Stimulated activated naive CD4-positive, alpha-beta T cell (primary cell): Measurements from ENCODE around the gene WWTR1.

Experiments used
- DNase-seq, 6 experiments: peaks; one replicate each; lab custom pipeline; 2025; lab: John Stamatoyannopoulos, UW

The WWTR1 gene

GRCh38 chr3:149655826-149656574, 1.8 kb downstream of the WWTR1 start:
- DNase-seq: no peak

DNA sequence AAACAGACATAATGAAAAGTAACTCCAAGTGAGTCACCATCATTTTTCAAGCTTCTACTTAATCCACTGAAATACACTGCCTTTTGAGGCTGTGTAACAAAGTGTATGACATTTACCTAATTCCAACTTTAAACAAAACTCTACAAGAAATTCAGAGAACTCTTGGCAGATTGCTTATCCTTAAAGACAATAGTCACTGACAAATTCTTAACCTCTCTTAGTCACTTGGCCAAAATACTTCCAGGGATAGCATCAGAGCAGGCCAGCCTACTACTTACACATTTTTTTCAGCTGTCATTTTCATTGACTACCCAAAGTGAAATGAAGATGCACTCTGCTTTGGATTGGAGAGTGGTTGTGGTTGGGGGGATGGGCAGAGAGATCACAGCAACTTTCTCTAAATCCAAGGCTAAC, 3.6 kb downstream of the WWTR1 start:
- DNase-seq: no peak

DNA sequence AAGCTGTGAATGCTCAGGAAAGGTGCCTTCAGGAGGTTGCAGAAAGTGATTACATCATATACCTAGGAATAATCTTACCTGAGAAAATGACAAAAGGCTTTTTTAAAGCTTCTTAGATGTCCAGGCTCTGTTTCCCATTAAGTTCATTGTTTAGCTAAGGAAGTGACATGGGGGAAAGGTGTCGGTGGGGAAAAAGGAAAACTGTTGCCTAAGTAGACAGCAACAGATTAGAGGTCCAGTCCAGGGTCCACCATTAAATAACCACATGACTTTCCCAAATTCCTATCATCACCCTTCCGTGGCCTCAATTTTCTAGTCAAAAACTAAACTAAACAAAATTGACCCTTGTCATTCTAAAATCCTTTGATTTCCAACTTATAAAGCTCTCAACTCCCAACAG, 4.3 kb downstream of the WWTR1 start:
- DNase-seq: no peak

- no peak for DNase-seq
These were observed 4.7 kb downstream of the WWTR1 start for GRCh38 chr3:149653136-149653535.

DNA sequence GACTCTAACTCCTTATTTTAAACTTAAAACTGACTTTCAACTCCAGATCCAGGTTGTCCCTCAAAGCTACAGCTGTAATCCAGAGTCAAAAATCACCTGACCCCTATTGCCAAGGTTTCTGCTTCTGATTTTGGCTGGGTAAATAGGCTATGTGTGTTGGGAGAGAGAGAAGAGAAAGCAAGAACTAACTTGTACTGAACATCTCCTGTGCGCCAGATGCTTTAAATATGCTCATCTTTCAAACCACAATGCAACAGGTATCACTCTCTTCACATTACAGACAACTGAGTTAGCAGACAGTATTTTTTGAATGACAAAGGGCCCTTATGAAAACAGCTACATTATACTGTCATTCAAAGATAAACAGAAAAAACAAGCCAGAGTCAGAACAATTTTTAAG, 7.0 kb downstream of the WWTR1 start:
- no peak for DNase-seq

DNA sequence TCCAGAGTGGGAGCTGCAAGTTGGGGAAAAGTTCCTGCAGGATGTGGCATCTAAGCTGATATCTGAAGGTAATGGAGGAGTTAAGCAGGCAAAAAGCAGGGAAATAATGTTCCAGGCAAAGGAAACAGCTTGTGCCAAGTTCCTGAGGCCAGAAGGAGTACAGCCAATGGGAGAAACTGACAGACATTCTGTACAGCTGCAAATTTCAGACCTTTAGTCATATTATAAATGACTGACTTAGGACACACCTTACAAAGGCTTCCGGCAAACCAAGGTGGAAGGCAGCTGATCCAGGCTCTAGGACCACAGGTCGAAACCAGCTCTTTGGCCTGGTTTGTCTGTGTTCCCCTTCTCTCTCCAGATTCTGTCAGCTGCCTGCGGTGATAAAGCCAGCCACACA, 9.3 kb downstream of the WWTR1 start:
- no peak for DNase-seq

GRCh38 chr3:149647812-149648211, 10.0 kb downstream of the WWTR1 start:
- no peak for DNase-seq

GRCh38 chr3:149647285-149647684, 10.5 kb downstream of the WWTR1 start:
- no peak for DNase-seq

DNA sequence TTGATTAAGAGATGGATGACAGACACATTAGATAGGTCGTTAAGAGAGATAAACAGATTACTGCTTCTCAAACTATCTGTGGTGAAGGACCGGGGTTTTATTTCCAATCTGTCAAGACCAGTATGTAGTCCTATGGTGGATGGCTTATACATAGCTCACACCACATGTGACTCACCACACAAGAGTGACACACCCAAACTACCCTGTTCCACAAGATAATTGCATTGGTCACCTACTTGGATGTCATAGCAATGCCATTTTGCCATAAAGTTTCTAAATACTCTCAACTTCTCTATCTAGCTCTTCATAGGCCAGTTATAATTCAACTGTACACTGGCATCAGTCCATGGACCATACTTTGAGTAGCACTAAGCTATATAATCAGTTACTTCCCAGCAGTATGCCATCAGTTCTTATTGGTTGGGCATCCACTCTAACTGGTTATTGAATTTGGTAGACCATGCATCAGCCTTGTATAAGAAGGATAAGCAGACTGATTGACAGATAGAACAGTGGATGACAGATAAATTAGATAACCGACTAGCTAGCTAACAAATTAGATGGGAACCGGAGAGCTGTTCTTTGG, 11.6 kb downstream of the WWTR1 start:
- DNase-seq: no peak

DNA sequence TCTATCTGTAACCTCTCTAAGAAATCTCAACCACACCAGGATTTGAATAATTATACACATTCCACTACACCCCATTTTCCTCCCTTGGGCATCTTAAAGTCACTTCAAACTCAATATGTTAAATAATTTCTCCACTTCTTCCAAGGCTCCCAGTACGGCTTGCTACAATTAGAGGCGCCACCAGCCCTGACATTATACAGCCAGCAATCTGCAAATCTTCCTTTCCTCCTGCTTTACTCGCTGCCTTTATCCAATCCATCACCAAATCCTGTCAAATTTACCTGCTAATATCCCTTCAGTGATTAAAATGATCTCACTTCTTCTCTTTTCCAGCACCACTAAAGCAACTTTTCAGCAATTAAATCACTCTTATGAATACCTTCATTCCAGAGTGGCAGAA, 13.9 kb downstream of the WWTR1 start:
- no peak for DNase-seq

- DNase-seq: no peak
These were observed 14.4 kb downstream of the WWTR1 start for GRCh38 chr3:149643482-149643798.

- no peak for DNase-seq
These were observed 16.7 kb downstream of the WWTR1 start for GRCh38 chr3:149640976-149641728.

DNA sequence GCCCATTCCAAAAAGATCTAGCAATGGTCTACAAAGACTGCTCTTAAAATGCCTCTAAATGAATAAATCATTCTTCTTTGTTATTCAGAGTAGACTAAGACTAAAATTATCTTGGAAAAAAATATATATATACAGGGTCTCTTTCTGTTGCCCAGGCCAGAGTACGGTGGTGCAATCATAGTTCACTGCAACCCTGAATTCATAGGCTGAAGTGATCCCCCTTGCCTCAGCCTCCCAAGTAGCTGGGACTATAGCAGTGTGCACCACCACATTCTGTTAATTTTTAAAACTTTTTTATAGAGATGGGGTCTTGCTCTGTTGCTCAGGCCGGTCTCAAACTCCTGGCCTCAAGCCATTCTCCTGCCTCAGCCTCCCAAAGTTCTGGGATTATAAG, 18.7 kb downstream of the WWTR1 start:
- DNase-seq: no peak

- no peak for DNase-seq
These were observed 19.4 kb downstream of the WWTR1 start for GRCh38 chr3:149638228-149639092.

GRCh38 chr3:149635396-149635795, 22.4 kb downstream of the WWTR1 start:
- DNase-seq: no peak

- no peak for DNase-seq
These were observed 23.3 kb downstream of the WWTR1 start for GRCh38 chr3:149634573-149634972.

DNA sequence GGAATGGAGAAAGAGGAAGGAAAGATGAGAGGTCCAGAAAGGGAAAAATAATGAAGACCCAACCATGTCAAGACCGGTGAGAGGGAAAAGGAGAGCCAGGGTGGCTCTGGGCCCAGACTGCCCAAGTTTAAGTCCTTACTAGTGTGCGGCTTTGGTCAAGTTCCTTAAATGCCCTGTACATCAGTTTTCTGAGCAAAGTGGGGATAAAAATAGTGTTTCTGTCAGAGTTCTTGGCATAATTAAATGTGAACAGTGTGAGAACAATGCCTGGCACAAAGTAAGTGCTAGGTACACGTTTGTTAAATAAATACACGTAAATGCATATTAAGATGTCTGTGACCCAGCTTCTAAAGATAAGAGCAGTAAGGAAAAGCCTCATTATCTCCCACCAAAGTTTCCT, 23.8 kb downstream of the WWTR1 start:
- DNase-seq: no peak

DNA sequence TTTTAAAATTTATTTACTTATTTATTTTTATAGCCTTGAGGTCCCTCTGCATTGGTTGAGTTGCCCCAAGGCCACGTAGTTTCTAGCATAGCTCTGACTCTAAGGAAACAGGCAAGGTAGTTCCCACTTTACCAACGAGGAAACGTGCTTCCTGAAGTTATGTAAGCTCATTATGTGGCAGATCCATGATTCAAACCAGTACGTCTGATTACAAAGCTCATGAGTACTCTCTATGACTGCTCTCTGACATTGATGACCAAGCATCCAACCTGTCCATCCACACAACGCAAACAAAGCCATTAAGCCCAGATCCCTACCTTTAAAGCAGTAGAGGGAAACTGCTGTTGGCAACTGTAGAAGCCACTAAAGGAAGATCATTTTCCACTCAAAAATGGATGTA, 25.6 kb downstream of the WWTR1 start:
- DNase-seq: no peak

DNA sequence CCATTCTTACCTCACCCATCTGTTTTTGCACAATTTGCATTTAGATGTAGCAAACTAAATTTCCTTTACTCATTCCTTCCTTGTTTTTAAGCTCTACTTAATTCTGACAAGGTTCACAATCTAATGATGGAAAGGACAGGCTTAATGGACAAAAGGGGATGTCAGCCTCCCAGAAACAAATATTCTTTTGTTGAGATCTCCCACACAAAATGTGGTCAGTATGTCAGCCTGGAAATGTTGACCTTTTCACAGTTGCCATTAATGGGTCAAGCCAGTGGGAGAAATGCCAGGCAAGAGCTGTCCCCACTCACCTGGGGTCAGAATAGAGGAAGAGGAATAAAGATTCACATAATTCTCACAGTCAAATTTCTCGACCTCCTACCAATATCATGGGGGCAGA, 27.0 kb downstream of the WWTR1 start:
- DNase-seq: no peak

- no peak for DNase-seq
These were observed 28.7 kb downstream of the WWTR1 start for GRCh38 chr3:149628957-149629670.

GRCh38 chr3:149626671-149627070, 31.2 kb downstream of the WWTR1 start:
- no peak for DNase-seq

DNA sequence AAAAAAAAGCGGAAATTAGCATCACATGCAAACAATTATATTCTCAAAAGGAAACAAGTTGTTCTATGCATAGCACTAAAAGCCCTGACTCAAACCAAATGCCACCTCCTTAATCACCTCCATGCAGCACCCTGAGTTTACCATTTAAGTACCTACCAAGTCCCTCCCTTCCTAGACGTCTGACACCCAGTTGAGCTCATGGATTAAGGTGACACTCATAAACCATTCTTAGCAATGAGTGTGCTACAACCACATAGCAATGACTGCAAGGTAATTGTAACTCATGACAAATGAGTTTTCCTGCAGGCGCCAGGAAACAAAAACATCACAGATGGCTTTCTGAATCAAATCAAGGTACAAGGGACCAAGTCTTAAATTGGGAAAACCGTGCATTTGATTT, 32.0 kb downstream of the WWTR1 start:
- no peak for DNase-seq
